GM12891 (cell line): ENCODE results near the gene NELFA.

ENCODE experiments used
- POLR2A ChIP-seq: IDR thresholded peaks from 2 replicates; pipeline ENCODE4 v1.6.1; 2011; ENCODE audit warnings: low read depth, low read length, control low read depth
- POLR2AphosphoS5 ChIP-seq: IDR thresholded peaks from 2 replicates; pipeline ENCODE4 v1.6.1; 2011; ENCODE audit warnings: low read depth, low read length, control low read depth
- TAF1 ChIP-seq: IDR thresholded peaks from 2 replicates; pipeline ENCODE4 v1.6.1; 2011; ENCODE audit warnings: low read depth, low read length, control low read depth

DNA sequence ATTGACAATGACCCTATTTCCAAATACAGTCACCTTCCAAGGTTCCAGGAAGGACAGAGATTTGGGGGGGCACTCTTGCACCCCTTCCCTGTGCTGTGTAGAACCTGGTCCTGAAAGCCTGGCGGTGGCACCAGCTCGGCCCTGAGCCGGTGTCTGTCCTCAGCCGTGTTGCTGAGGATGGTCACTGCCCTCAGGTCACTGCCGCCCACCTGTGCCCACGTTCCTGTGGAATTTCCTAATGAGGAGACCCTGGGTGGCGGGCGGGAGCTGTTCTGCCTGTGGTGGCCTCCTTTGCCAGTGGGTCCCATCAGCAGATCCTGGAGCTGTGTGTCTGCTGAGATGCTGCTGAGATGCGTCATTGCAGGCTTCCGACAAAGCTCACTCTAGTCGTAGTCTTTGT, 32.9 kb downstream of the NELFA start:
- TF ChIP-seq POLR2A: no peak
- TF ChIP-seq POLR2AphosphoS5: no peak
- TF ChIP-seq TAF1: no peak
